ENCODE measurements around the gene MICB. TPM values are rescaled to one million over a fixed set of nuclear protein-coding genes. Genes with fewer than 3 reads are reported as not detected.
A peak's percentile ranks its signal among the peaks of the same experiment; 100 is the strongest.

The MICB gene
- total RNA-seq, 1 experiment from 2014 or later, result 37.0 TPM

- TF ChIP-seq AFF4 (CRISPR knock-in tag; IDR thresholded peaks at IDR 0.05; ENCODE audit: borderline replicate concordance), result no peak
- peak; percentile 76 for TF ChIP-seq GABPB1 (CRISPR knock-in tag; IDR thresholded peaks at IDR 0.05)
Measured at GRCh38 chr6:31541658-31542521, 43.9 kb downstream of the MICB start, which contains the start of gene DDX39B (continued).

- DNase-seq (ENCODE audit: low spot score) (no peak), ATAC-seq (no peak)
- no peak overlapping the region for H3K4me3 Mint-ChIP-seq
- CTCF ChIA-PET, result interaction anchor here (4.8 kb wide), 1 partner anchor 55 kb away, joined by 23 read pairs; no protein-coding TSS in a partner anchor
- peaks cover 29% of the 10 kb centered on the region for H3K36me3 Mint-ChIP-seq
- POLR2A ChIA-PET, result no interaction called here
- peaks cover 41% of the 10 kb centered on the region for H3K4me1 Mint-ChIP-seq
- no peaks in the 10 kb centered on the region for H3K27me3 Mint-ChIP-seq (ENCODE audit: low read depth)
- no peak for TF ChIP-seq MYBL2 (CRISPR knock-in tag; IDR thresholded peaks at IDR 0.05)
- TF ChIP-seq ATF1 (CRISPR knock-in tag; IDR thresholded peaks at IDR 0.05), result no peak
- no peak for TF ChIP-seq ZNF512 (CRISPR knock-in tag; IDR thresholded peaks at IDR 0.05; ENCODE audit: borderline replicate concordance)
- no peak for TF ChIP-seq CREB1 (CRISPR knock-in tag; IDR thresholded peaks at IDR 0.05)
- TF ChIP-seq STAT6 (CRISPR knock-in tag; conservative IDR thresholded peaks at IDR 0.05; ENCODE audit: low read depth), result no peak
- no peak for TF ChIP-seq NR2C2 (CRISPR knock-in tag; IDR thresholded peaks at IDR 0.05)
- TF ChIP-seq NFATC4 (CRISPR knock-in tag; IDR thresholded peaks at IDR 0.05), result no peak
- TF ChIP-seq GABPB1 (CRISPR knock-in tag; IDR thresholded peaks at IDR 0.05), result no peak
- TF ChIP-seq HMGXB4 (CRISPR knock-in tag; IDR thresholded peaks at IDR 0.05), result no peak
- TF ChIP-seq, protein P1, sequence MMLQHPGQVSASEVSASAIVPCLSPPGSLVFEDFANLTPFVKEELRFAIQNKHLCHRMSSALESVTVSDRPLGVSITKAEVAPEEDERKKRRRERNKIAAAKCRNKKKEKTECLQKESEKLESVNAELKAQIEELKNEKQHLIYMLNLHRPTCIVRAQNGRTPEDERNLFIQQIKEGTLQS (CRISPR knock-in tag; conservative IDR thresholded peaks at IDR 0.05), result no peak
- TF ChIP-seq OVOL2 (CRISPR knock-in tag; IDR thresholded peaks at IDR 0.05; ENCODE audit: borderline replicate concordance), result no peak
- TF ChIP-seq, protein P2, sequence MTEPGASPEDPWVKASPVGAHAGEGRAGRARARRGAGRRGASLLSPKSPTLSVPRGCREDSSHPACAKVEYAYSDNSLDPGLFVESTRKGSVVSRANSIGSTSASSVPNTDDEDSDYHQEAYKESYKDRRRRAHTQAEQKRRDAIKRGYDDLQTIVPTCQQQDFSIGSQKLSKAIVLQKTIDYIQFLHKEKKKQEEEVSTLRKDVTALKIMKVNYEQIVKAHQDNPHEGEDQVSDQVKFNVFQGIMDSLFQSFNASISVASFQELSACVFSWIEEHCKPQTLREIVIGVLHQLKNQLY (CRISPR knock-in tag; IDR thresholded peaks at IDR 0.05), result no peak
- no peak for TF ChIP-seq FOXP1 (CRISPR knock-in tag; IDR thresholded peaks at IDR 0.05; ENCODE audit: borderline replicate concordance)
- no peak for TF ChIP-seq ZNF232 (CRISPR knock-in tag; IDR thresholded peaks at IDR 0.05)
- TF ChIP-seq KAT7 (CRISPR knock-in tag; IDR thresholded peaks at IDR 0.05; ENCODE audit: borderline replicate concordance), result no peak
- TF ChIP-seq SP1 (CRISPR knock-in tag; conservative IDR thresholded peaks at IDR 0.05), result no peak
- no peaks in the 10 kb centered on the region for H3K9me3 Mint-ChIP-seq
- no peak overlapping the region for H3K27ac Mint-ChIP-seq
Measured at GRCh38 chr6:31543639-31544038, 45.7 kb downstream of the MICB start.
